HG02588 (cell line): ENCODE measurements around the gene GDF10.

Experiments used
- ATAC-seq: cut with Tn5 transposase; IDR thresholded peaks from one replicate; pipeline ENCODE4 v1.9.1; 2021; ENCODE audit warnings: mild to moderate bottlenecking, moderate library complexity; ENCODE audit not compliant: unreplicated experiment

The GDF10 gene

GRCh38 chr10:47299611-47300428 lies at the start of gene GDF10:
GDF10 (plus strand) TSS chr10:47300197; CDS start chr10:47300652, 455 bp downstream.
- ATAC-seq: no peak

GRCh38 chr10:47252093-47252780 lies 47.8 kb upstream of the GDF10 start:
- no peak for ATAC-seq

- ATAC-seq: no peak
Observed at GRCh38 chr10:47253030-47253637, 46.9 kb upstream of the GDF10 start.

GRCh38 chr10:47253651-47254375 lies 46.2 kb upstream of the GDF10 start:
- no peak for ATAC-seq

- no peak for ATAC-seq
Observed at GRCh38 chr10:47254611-47255010, 45.4 kb upstream of the GDF10 start.

GRCh38 chr10:47255033-47255813 lies 44.8 kb upstream of the GDF10 start:
- no peak for ATAC-seq

- no peak for ATAC-seq
Observed at GRCh38 chr10:47255866-47256265, 44.1 kb upstream of the GDF10 start.

- ATAC-seq: no peak
Observed at GRCh38 chr10:47256751-47257336, 43.2 kb upstream of the GDF10 start.

GRCh38 chr10:47257396-47258120 lies 42.4 kb upstream of the GDF10 start:
- ATAC-seq: no peak

GRCh38 chr10:47258921-47259320 lies 41.1 kb upstream of the GDF10 start:
- no peak for ATAC-seq

GRCh38 chr10:47259466-47259865 lies 40.5 kb upstream of the GDF10 start:
- no peak for ATAC-seq

- ATAC-seq: no peak
Observed at GRCh38 chr10:47260505-47261111, 39.4 kb upstream of the GDF10 start.

- ATAC-seq: peak; percentile 99
Observed at GRCh38 chr10:47261121-47261520, 38.9 kb upstream of the GDF10 start.

- ATAC-seq: no peak
Observed at GRCh38 chr10:47261556-47261955, 38.4 kb upstream of the GDF10 start.

- no peak for ATAC-seq
Observed at GRCh38 chr10:47262606-47263533, 37.1 kb upstream of the GDF10 start.

GRCh38 chr10:47264797-47265281 lies 35.2 kb upstream of the GDF10 start:
- no peak for ATAC-seq

- no peak for ATAC-seq
Observed at GRCh38 chr10:47266602-47267001, 33.4 kb upstream of the GDF10 start.

- ATAC-seq: no peak
Observed at GRCh38 chr10:47268696-47269095, 31.3 kb upstream of the GDF10 start.
